DMS 273 treated with DMSO at 0.1 percent for 48 hours (cell line): ENCODE measurements around the gene COL19A1.
A peak's percentile ranks its signal among the peaks of the same experiment; 100 is the strongest.

Source experiments
- DNase-seq: peaks from one replicate; lab custom pipeline; 2025; lab: John Stamatoyannopoulos, UW

Gene COL19A1

DNA sequence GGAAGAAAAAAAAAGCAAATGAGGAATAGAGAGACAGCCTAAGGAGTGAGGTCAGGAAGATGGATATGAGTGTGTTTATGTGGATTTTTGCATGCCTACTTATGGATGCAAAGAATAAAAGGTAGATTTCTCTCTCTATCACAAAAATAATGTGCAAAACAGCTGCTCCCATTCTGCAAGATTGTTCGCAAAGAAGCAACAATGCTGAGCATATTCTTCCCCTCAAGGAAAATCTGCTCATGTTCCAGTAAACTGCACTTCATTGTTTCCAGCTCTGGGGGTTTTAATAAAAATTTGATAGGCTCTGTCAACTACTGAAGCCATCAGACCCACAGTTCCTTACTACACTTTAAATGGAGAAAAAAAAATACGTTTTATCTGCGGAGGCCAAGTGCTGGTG, 259.2 kb downstream of the COL19A1 start:
- DNase-seq: no peak

DNA sequence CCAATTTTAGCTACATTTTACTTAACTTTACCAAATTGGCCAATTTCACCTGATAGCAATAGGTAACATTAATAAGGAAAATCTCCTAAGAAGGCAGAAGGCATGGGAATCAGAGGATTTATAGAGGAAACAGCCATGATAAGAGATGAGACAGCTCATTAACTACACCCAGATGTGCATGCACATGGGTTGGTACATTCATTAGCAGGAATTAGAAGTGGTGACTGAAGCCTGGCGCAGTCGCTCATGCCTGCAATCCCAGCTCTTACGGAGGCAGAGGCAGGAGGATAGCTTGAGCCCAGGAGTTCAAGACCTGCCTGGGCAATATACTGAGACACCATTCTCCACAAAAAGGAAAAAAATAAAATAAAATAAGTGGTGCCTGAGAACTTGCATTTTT, 263.0 kb downstream of the COL19A1 start:
- no peak for DNase-seq

DNA sequence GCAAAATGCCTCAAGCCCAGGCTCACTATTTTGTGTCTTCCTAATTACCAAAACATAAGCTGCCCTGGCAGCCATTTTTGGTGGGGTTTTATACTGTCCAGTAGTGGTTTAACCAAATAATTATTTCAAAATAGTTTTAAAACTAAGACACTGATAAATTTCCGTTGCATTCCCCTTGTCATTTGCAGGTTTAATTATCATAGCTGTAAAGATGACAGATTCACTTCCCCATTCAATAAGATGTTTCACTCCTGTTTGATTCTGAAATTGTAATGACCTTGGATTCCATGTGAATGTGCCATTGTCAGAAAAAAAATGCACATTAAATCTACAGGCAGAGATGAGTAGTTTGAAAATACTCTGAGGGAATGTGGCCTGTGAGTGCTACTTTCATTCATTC, 264.5 kb downstream of the COL19A1 start:
- no peak for DNase-seq

DNA sequence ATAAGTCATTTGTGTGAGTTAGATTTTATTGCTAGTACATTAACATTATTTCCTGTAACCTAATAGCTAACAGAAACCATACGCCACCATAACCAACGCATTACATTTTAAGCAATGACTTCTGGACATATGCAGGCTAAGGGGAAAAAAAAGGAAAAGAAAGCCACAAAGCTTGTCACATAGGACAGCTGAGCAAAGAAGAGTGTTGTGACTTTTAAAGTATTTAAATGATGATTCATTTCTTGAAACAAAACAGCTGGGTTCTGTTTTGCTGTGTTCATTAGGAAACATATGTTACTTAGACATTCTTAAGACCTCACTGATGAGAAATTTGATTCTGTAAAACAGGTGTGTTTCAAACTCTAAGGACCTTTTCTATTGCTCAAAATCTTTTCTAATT, 265.2 kb downstream of the COL19A1 start:
- no peak for DNase-seq

DNA sequence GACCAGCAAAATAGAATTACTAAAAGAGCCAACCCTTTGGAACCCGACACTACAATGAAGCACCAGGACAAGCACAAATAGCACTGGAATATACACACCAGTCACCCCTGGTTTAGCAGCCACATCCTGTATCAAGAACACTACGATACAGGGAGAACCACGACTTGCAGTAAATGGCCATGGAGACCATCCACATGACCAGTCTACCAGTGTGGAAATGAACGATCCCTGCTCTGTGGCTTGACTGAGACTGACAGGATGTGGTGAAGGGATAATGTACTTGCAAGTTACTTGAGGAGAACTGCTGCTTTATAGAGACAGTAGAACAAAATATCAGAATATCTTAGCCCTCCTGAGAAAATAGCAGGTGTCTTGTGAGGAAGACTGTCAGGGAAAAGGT, 266.9 kb downstream of the COL19A1 start:
- DNase-seq: no peak

DNA sequence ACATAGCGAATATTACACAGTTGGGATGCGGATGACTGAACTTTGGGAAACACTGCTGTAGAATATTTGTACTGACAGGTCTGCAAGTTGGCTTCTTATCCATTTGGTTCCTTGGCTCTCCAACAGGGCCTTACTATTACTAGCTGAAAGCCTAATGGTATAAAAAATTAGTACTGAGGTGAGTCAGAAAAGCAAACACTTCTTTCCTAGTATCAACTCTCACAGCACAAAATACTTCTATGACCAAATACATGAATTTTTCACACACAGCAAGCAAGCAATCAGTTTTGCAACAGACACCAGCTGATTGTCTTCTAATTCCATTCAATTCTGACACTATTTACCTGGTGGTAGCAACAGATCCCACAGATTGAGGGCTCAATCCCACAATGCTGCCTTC, 268.2 kb downstream of the COL19A1 start:
- no peak for DNase-seq

DNA sequence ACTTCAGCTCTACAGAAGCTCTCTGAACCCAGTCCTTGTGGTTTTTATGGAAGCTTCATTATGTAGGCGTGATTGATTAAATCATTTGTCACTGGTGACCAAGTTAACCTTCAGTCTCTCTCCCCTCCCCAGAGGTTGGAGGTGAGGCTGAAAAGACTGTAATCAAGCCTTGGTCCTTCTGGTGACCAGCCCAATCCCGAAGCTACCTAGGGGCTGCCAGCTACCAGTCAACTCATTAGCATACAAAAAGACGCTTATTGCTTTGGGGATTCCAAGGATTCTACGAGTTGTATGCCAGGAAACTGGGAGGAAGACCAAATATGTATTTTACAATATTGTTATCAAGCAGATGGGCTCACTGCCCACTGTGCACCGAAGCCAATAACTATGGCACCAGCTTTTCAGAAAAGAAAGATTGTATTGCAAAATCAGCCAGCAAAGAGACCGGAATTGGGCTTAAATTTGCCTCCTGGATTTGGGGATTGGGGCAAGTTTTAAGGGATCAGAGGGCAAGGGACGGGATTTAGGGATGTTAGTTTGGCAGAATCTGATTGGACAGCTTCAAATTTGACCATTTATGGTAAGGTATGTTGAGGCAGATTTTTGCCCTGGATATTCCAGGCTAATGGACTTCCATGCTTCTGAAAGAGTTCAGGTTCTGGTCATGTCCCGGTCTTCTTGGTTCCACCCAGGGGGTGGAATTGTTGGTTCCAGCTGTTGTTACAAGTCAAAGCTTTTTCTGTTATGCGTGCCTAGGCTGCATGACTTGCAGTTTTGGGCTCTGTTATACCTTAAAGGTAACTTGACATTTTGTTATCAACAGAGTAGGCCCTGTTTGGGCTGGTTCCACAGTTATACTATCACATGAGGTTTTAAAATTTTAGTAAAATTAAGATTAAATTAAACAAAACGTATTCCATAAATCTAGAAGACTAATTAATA, 269.1 kb downstream of the COL19A1 start:
- no peak for DNase-seq

DNA sequence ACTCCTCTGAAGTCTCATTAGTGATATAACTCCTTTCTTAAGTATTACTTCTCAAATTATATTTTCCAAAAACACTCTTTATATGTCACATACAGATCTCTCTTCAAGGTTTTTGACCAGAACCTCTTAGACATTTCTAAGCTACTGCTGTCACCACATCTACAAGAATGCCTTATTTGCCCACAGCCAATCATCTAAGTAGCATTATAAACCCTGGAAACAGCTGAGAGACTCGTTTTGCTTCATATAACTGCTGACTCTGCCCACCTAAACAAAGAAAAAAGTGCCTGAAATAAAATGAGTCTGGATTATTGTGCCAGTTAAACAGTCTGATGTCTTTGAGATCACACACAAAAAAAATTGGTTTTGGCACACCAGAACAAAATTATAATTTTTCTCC, 270.6 kb downstream of the COL19A1 start:
- DNase-seq: no peak

DNA sequence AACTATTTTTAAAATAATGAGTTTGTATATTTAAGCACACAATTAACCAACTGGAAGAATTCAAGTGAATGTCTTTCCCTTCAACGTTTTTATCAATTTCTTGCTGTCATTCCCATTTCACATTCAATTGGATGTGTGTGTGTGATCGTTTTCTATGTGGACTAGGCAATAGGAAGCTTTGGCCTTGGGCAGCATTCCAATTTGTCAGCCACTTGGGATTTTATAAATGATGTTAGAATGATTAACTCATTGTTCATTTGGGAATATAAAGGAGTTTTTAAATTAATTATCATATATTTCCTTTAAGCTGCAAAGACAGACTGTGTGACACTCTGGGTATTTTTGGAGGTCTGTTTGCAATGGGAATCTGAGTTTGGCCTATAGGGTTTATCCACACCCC, 274.1 kb downstream of the COL19A1 start:
- DNase-seq: no peak

DNA sequence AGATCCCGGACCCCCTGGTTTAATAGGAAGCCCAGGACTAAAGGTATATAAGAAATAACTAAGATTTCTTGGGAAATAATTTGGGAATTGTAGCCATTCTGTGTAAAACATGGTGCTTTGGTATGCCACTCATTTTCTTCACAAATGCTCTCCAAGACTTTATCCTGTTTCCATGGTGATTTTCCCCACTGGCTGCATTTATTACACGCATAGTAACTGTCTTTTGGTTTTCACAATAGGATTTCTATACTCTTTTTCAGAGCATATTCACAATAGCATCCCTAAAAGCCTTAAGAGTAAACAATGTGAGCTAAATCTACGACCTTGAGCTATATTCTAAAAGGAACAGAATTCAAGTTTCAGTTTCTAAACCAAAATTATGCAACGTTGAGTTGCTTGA, 275.7 kb downstream of the COL19A1 start:
- DNase-seq: no peak

DNA sequence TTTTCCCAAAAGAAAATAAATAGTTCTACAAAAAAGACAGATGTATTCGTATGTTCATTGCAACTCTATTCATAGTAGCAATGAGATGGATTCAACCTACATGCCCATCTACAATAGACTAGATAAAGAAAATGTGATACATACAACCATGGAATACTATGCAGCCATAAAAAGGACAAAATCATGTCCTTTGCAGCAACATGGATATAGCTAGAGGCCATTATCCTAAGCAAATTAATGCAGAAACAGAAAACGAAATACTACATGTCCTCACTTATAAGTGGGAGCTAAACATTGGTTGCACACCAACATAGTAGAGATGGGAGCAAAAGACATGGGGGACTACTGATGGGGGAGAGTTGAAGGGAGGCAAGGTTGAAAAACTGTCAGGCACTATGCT, 278.8 kb downstream of the COL19A1 start:
- DNase-seq: no peak

DNA sequence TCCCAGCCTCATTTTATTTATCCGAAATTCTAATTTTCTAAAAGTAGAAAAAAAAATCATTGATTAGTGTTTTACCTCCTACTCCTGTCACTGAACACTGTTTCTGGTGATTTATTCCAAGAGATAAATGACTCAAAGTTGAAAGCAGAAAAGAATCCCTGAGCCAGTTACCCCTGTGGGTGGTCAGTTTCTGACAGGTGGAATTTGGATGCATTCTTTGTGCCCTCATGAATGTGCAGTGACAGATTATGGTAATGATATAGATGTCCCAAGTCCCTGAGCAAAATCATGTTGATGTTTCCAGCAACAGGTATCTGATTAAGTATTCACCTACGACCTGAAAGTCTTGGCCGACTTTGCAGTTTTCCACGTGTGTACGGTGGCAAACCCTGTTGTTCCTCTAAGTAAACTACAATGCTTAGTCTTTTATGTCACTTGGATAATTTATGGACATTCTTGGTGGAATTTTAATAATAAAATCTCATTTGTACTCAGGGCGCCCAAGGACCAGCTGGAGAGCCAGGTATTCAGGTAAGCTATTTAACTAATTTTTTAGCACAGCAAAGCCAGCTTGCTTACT, 282.9 kb downstream of the COL19A1 start:
- DNase-seq: no peak

DNA sequence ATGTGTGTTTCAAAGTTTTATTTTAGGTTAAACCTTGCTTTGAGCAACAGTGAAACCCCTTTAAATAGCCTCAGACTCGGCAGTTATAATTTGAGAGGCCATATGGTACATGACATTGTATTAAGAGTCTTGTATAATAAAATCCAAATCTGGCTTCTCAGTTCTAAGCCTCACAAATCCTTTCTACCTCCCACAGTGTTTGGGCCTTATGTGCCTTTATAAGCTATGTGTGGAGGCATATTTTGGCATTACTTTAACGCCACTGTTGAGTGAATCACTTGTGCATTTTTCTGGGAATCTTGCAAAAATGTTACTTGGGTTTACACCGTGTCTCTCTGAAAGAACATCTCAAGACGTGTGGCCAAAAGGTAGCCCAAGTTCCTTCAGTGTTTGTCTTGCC, 284.2 kb downstream of the COL19A1 start:
- peak; percentile 41 for DNase-seq

DNA sequence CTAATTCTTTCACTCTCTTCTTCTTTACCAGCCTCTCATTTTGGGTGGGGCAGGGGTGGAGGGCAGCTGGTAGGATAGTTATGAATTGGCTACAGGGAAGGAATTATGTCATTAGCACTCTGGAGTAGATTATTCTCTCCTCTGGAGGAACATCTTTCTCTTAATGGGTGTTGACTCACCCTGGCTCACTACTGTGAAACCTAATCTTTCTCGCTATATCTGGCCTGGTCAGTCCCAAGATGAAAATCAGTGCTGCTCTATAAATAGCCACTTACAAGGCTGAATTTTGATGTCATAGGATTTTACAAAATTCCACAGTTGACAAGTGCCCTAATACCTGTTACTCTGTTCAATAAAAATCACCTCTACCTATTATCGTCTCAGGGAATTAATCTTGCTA, 285.3 kb downstream of the COL19A1 start:
- no peak for DNase-seq

DNA sequence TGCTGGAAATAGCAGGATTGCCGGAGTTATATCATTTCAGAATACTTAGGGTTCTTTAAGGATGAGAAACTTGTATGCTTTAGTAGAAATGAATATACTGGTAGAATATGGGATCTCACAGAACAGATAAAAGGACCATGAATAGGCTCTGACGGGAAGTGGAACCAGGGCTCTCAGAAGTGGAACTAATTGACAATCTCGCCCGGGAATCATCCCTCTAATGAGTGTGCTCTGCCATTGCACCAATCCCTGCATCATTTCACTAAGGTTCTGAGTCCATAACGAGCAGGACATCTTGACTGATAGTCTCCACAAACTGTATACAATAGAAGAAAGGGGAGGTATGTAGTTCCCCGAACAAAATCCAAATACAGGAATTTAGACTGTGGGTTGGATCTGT, 286.4 kb downstream of the COL19A1 start:
- no peak for DNase-seq

DNA sequence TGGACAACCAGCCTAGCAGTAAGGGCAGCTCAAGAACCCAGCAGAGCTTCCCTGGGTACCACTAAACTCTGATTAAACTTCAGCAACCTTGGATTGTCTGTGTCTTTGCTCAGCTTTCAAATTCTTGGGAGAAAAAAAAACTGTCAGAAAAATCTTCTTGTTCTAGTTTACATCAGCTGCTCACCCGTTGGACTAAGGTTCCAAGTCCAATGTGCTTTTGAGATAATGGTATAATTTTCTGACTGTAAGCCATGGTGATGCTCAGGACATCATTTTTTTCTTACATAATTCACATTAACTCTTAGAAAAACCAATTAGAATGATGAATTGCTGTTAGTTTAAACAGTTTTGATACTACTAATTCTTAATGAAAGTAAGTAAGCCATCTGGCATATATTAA, 290.7 kb downstream of the COL19A1 start:
- no peak for DNase-seq

DNA sequence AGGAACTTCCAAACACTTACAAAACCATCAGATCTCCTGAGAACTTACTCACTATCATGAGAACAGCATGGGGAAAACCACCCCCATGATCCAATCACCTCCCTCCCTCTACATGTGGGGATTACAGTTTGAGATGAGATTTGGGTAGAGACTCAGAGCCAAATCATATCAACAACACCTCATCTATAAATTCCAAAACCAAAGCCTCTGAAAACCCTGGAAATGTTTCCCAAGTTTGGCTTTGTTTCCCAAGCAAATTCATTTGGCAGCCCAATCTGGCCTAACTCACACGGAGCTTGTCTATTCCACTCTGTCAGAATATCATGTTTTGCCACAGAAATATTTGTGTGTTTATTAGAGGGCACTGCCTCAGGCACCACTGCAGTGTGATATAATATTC, 293.9 kb downstream of the COL19A1 start:
- DNase-seq: no peak

DNA sequence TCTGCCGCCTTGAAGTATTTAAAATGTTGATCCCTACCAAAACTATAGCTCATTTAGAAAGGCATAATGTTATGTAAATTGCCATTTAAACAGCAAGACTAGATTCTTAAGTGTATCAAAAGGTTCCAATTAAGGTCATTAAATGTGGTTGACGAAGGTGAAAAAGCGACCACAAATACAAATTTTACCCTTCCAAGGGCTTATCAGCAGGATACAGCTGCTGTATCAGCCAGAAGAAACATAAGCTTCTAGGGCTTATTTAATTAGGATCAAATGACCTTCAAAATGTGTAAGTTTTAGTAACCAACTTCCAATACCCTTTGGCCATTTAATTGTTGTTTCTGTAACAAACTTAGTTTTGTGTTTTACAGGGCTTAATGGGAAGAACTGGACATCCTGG, 296.6 kb downstream of the COL19A1 start:
- no peak for DNase-seq

DNA sequence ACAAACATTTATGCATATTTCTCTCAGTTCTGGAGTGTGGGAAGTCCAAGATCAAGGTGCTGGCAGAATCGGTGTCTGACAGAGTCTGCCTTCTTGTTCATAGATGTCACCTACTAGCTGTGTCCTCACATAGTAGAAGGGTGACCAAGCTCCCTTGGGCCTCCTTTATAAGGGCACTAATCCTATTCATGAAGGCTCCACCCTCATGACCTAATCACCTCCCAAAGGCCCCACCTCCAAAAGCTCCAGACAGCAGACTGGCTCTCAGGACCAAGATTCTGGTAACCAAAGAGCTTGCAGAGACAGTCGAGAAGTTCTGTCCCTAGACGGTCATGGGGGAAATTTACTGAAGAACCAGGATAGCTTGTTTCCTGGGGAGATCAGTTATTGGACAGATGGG, 297.4 kb downstream of the COL19A1 start:
- no peak for DNase-seq

DNA sequence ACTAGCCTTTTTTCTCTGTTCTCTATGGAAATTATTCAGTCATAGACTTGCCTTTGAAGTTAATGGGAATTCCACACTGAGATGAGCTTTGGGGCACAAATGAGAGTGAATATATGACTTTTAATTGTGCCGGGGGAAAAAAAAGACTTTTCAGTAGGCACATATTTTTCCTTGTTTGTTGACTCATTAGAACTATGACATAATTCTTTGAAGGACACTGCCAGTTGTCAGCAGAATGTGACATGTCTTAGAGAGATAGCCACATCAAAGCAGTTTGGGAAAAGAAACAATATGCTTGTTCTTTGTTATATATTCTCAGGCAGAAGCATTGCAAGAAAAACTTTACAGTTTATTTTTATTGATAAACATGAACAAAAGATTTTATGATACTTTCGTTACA, 298.2 kb downstream of the COL19A1 start:
- no peak for DNase-seq

DNA sequence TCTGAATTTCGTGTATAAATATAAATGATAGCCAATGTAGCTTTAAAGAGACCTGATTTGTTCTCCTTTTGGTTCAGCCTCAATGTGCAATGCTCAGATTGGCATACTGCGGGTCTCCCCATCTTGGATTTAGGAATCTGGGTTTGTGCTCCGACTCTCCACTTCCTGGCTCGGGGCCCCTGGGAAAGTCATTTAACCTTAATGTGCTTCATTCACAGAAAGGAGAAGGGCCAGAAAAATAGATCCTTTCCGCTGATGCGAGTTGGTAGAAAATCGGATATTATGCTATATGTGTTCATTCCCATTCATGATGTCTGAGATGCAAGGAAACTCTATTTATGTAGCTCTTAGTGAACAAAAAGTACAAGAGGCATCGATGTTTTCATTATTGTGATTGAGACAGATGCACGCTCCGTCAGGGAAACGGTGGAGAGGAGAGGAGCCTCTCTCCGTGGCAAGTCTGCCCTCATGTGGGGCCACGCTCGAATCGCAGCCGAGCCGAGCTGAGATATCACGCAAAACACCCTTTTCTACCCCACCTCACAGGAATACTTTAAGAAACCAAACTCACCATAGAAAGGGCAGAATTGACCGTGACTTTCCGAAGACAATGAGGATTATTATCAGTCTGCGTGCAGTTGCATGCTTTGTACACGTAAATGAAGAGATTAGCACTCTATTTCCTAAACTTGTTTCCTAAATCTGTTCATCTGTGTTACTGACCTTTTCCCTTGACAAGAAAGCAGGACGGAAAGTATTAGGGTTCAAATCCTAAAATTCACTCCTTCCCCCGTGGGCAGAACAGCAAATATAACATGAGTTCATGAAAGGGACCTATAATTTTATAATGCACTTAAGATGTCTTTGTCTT, 300.0 kb downstream of the COL19A1 start:
- DNase-seq: no peak

DNA sequence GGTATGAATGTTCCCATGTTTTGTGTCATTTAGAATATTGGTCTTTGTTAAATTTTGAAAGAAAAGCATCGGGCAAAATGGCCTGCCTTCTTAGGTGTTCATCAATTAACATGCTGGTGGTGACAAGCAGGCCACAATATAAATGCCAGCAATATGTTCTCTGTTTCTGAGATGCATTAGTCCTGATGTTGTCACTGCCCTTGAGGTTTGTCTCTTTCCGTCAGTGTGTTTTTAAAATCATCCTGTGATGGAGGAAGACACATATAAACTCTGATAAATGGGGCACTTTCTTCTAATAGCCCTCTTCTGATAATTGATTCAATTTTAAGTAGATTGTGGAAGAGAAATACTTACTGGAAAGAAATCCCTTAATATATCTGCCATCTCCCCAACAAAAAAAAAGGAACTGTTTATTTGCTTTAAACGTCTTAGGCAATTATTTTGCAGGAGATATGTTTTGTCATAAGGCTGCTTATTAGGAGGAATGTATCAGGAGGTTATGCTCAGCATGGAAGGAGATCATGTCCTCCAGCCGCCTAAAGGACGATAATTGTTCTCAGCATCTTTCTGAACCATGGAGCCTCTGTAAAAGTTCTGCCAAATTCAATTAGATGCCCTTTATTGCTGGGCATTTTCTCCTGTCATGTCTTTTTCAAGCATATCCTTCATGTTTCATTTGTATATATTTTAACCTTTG, 302.5 kb downstream of the COL19A1 start:
- no peak for DNase-seq
